HEK293 (cell line): Measurements from ENCODE around the gene CMIP.

Source experiments
- IKZF3 ChIP-seq: fragments of 450-650 bp; IDR thresholded peaks from 2 replicates; pipeline ENCODE4 v1.5.0; 2018; ENCODE audit warnings: missing biosample characterization, mild to moderate bottlenecking, missing genetic modification characterization, moderate library complexity
- KLF1 ChIP-seq: fragments of 450-650 bp; formaldehyde crosslinking; IDR thresholded peaks from 2 replicates; pipeline ENCODE4 v1.5.1; 2016; ENCODE audit warnings: missing biosample characterization, missing genetic modification characterization
- ZBTB1 ChIP-seq: fragments of 450-650 bp; formaldehyde crosslinking; IDR thresholded peaks from 2 replicates; pipeline ENCODE4 v1.5.1; 2016; ENCODE audit warnings: missing biosample characterization, missing genetic modification characterization
- ZBTB17 ChIP-seq: fragments of 450-650 bp; formaldehyde crosslinking; IDR thresholded peaks from 2 replicates; pipeline ENCODE4 v1.5.1; 2016; ENCODE audit warnings: missing biosample characterization, missing genetic modification characterization
- ZBTB20 ChIP-seq: fragments of 450-650 bp; formaldehyde crosslinking; IDR thresholded peaks from 2 replicates; pipeline ENCODE4 v1.5.1; 2016; ENCODE audit warnings: missing biosample characterization, missing genetic modification characterization
- ZEB2 ChIP-seq: fragments of 450-650 bp; formaldehyde crosslinking; IDR thresholded peaks from 2 replicates; pipeline ENCODE4 v1.5.1; 2016; ENCODE audit warnings: missing biosample characterization, missing genetic modification characterization
- ZFHX2 ChIP-seq: fragments of 450-650 bp; formaldehyde crosslinking; conservative IDR thresholded peaks from 2 replicates; pipeline ENCODE4 v1.5.1; 2016; ENCODE audit warnings: missing biosample characterization, missing genetic modification characterization
- ZIC2 ChIP-seq: fragments of 450-650 bp; formaldehyde crosslinking; IDR thresholded peaks from 2 replicates; pipeline ENCODE4 v1.5.1; 2016; ENCODE audit warnings: missing biosample characterization, missing genetic modification characterization
- ZNF10 ChIP-seq: fragments of 450-650 bp; formaldehyde crosslinking; IDR thresholded peaks from 2 replicates; pipeline ENCODE4 v1.5.1; 2017; ENCODE audit warnings: missing biosample characterization, missing genetic modification characterization
- ZNF146 ChIP-seq: fragments of 450-650 bp; formaldehyde crosslinking; IDR thresholded peaks from 2 replicates; pipeline ENCODE4 v1.5.1; 2016; ENCODE audit warnings: missing biosample characterization, missing genetic modification characterization
- ZNF2 ChIP-seq: fragments of 450-650 bp; formaldehyde crosslinking; IDR thresholded peaks from 2 replicates; pipeline ENCODE4 v1.5.1; 2016; ENCODE audit warnings: missing biosample characterization, missing genetic modification characterization
- ZNF513 ChIP-seq: fragments of 450-650 bp; IDR thresholded peaks from 2 replicates; pipeline ENCODE4 v1.5.1; 2018; ENCODE audit warnings: missing biosample characterization, missing genetic modification characterization
- ZNF561 ChIP-seq: fragments of 450-650 bp; IDR thresholded peaks from 2 replicates; pipeline ENCODE4 v1.5.1; 2018; ENCODE audit warnings: missing biosample characterization, missing genetic modification characterization, borderline replicate concordance
- ZNF600 ChIP-seq: fragments of 450-650 bp; formaldehyde crosslinking; IDR thresholded peaks from 2 replicates; pipeline ENCODE4 v1.5.1; 2016; ENCODE audit warnings: missing biosample characterization, missing genetic modification characterization
- ZNF660 ChIP-seq: fragments of 450-650 bp; IDR thresholded peaks from 2 replicates; pipeline ENCODE4 v1.5.1; 2018; ENCODE audit warnings: missing biosample characterization, mild to moderate bottlenecking, missing genetic modification characterization
- ZNF777 ChIP-seq: fragments of 450-650 bp; formaldehyde crosslinking; IDR thresholded peaks from 2 replicates; pipeline ENCODE4 v1.5.1; 2017; ENCODE audit warnings: missing biosample characterization, missing genetic modification characterization, borderline replicate concordance
- ZNF837 ChIP-seq: fragments of 450-650 bp; formaldehyde crosslinking; IDR thresholded peaks from 2 replicates; pipeline ENCODE4 v1.5.1; 2016; ENCODE audit warnings: missing biosample characterization, missing genetic modification characterization
- ZNF843 ChIP-seq: fragments of 450-650 bp; formaldehyde crosslinking; IDR thresholded peaks from 2 replicates; pipeline ENCODE4 v1.5.1; 2016; ENCODE audit warnings: missing biosample characterization, missing genetic modification characterization
- TF ChIP-seq, protein P1 (sequence below): fragments of 450-650 bp; formaldehyde crosslinking; IDR thresholded peaks from 2 replicates; pipeline ENCODE4 v1.5.1; 2016; ENCODE audit warnings: missing biosample characterization, missing genetic modification characterization
- TF ChIP-seq, protein P2 (sequence below): fragments of 450-650 bp; formaldehyde crosslinking; IDR thresholded peaks from 2 replicates; pipeline ENCODE4 v1.5.1; 2016; ENCODE audit warnings: missing biosample characterization, missing genetic modification characterization
- TF ChIP-seq, protein P3 (sequence below): sonication (generic); formaldehyde crosslinking; IDR thresholded peaks from 2 replicates; pipeline ENCODE4 v1.8.1; 2022; ENCODE audit warnings: mild to moderate bottlenecking, moderate library complexity, missing genetic modification reagents

The CMIP gene

GRCh38 chr16:81403601-81404391 is 40.8 kb upstream of the CMIP start (continued):
- no peak for TF ChIP-seq ZBTB1 (tag by site-specific recombination)
- TF ChIP-seq, protein P1, sequence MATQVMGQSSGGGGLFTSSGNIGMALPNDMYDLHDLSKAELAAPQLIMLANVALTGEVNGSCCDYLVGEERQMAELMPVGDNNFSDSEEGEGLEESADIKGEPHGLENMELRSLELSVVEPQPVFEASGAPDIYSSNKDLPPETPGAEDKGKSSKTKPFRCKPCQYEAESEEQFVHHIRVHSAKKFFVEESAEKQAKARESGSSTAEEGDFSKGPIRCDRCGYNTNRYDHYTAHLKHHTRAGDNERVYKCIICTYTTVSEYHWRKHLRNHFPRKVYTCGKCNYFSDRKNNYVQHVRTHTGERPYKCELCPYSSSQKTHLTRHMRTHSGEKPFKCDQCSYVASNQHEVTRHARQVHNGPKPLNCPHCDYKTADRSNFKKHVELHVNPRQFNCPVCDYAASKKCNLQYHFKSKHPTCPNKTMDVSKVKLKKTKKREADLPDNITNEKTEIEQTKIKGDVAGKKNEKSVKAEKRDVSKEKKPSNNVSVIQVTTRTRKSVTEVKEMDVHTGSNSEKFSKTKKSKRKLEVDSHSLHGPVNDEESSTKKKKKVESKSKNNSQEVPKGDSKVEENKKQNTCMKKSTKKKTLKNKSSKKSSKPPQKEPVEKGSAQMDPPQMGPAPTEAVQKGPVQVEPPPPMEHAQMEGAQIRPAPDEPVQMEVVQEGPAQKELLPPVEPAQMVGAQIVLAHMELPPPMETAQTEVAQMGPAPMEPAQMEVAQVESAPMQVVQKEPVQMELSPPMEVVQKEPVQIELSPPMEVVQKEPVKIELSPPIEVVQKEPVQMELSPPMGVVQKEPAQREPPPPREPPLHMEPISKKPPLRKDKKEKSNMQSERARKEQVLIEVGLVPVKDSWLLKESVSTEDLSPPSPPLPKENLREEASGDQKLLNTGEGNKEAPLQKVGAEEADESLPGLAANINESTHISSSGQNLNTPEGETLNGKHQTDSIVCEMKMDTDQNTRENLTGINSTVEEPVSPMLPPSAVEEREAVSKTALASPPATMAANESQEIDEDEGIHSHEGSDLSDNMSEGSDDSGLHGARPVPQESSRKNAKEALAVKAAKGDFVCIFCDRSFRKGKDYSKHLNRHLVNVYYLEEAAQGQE (tag by site-specific recombination): peak; percentile 68
- TF ChIP-seq, protein P2, sequence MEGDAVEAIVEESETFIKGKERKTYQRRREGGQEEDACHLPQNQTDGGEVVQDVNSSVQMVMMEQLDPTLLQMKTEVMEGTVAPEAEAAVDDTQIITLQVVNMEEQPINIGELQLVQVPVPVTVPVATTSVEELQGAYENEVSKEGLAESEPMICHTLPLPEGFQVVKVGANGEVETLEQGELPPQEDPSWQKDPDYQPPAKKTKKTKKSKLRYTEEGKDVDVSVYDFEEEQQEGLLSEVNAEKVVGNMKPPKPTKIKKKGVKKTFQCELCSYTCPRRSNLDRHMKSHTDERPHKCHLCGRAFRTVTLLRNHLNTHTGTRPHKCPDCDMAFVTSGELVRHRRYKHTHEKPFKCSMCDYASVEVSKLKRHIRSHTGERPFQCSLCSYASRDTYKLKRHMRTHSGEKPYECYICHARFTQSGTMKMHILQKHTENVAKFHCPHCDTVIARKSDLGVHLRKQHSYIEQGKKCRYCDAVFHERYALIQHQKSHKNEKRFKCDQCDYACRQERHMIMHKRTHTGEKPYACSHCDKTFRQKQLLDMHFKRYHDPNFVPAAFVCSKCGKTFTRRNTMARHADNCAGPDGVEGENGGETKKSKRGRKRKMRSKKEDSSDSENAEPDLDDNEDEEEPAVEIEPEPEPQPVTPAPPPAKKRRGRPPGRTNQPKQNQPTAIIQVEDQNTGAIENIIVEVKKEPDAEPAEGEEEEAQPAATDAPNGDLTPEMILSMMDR: peak; percentile 97
- TF ChIP-seq ZBTB20 (tag by site-specific recombination): 0 out of 2 replicates have a peak, but pooled peaks have one; percentile 12
- TF ChIP-seq ZNF777 (tag by site-specific recombination): peak; percentile 31; the same call in 1 of the 2 replicates
- no peak for TF ChIP-seq ZNF561 (tag by site-specific recombination)
- TF ChIP-seq ZNF146 (tag by site-specific recombination): no peak
- peak; percentile 20; the same call in 1 of the 2 replicates for TF ChIP-seq ZFHX2
- peak; percentile 20; the same call in 1 of the 2 replicates for TF ChIP-seq KLF1 (tag by site-specific recombination)
- TF ChIP-seq, protein P3, sequence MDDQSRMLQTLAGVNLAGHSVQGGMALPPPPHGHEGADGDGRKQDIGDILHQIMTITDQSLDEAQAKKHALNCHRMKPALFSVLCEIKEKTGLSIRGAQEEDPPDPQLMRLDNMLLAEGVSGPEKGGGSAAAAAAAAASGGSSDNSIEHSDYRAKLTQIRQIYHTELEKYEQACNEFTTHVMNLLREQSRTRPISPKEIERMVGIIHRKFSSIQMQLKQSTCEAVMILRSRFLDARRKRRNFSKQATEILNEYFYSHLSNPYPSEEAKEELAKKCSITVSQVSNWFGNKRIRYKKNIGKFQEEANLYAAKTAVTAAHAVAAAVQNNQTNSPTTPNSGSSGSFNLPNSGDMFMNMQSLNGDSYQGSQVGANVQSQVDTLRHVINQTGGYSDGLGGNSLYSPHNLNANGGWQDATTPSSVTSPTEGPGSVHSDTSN (CRISPR knock-in tag): 0 out of 2 replicates have a peak, but pooled peaks have one; percentile 23
- peak; percentile 52; the same call in 1 of the 2 replicates for TF ChIP-seq IKZF3 (tag by site-specific recombination)
- peak; percentile 96 for TF ChIP-seq ZNF2 (tag by site-specific recombination)
- peak; percentile 58; the same call in 1 of the 2 replicates for TF ChIP-seq ZNF660 (tag by site-specific recombination)
- peak; percentile 75 for TF ChIP-seq ZBTB17 (tag by site-specific recombination)
- TF ChIP-seq ZNF10 (tag by site-specific recombination): 0 out of 2 replicates have a peak, but pooled peaks have one; percentile 57
- TF ChIP-seq ZNF600 (tag by site-specific recombination): 0 out of 2 replicates have a peak, but pooled peaks have one; percentile 32
- peak; percentile 25; the same call in 1 of the 2 replicates for TF ChIP-seq ZIC2 (tag by site-specific recombination)
- peak; percentile 68; the same call in 1 of the 2 replicates for TF ChIP-seq ZNF513 (tag by site-specific recombination)
- TF ChIP-seq ZNF843 (tag by site-specific recombination): 0 out of 2 replicates have a peak, but pooled peaks have one; percentile 13
- 0 out of 2 replicates have a peak, but pooled peaks have one; percentile 34 for TF ChIP-seq ZEB2 (tag by site-specific recombination)
- no peak for TF ChIP-seq ZNF837 (tag by site-specific recombination)
- TF ChIP-seq, all 188 proteins: peak for 24
